A549 (cell line): ENCODE measurements around the gene AIP. TPM values are rescaled to one million over a fixed set of nuclear protein-coding genes. Genes with fewer than 3 reads are reported as not detected.
A peak's percentile ranks its signal among the peaks of the same experiment; 100 is the strongest.

Source experiments
- ATAC-seq, 2 experiments: fragments of 200-7000 bp in 1 of 2; fragments of >200 bp in 1 of 2; cut with Nextera tagmentation in 1 of 2; cut with Tn5 transposase in 1 of 2; 3 replicates each; pipeline versions ENCODE4 v1.8.0 to v1.9.1; 2018 to 2020; ENCODE audit warnings: mild to moderate bottlenecking in 1 of 2, moderate library complexity in 1 of 2
- CTCF ChIA-PET: fragments of 300-600 bp; sonication (Branson Sonifier 250); formaldehyde crosslinking; extraction: SDS; loops from one replicate; lab custom pipeline; 2021; ENCODE audit warnings: antibody characterized with exemption, inconsistent platforms; lab: Yijun Ruan, JAX
- POLR2A ChIA-PET: fragments of 350-600 bp; formaldehyde crosslinking; extraction: SDS; loops from one replicate; lab custom pipeline; 2021; ENCODE audit warnings: antibody characterized with exemption, inconsistent platforms; lab: Yijun Ruan, JAX
- DNase-seq, 2 experiments: peaks; one replicate each; pipeline versions ENCODE4 v3.0.0 to v3.0.0-alpha.2; 2011 to 2016; ENCODE audit warnings: low read depth in 1 of 2, low spot score in 1 of 2
- FAIRE-seq: peaks from 2 replicates; lab custom pipeline; 2011; peaks lifted over from hg19 to GRCh38; lab: Jason Lieb, UNC
- H3K27ac ChIP-seq, 2 experiments: fragments of >200 bp; sonication (Bioruptor Twin); formaldehyde crosslinking; 3 replicates each; pipeline ENCODE4 v1.5.1; 2016 to 2017
- H3K4me1 ChIP-seq: fragments of >200 bp; sonication (Bioruptor Twin); formaldehyde crosslinking; 3 replicates; pipeline ENCODE4 v1.6.1; 2016
- H3K4me2 ChIP-seq: fragments of >200 bp; sonication (Bioruptor Twin); formaldehyde crosslinking; 3 replicates; pipeline ENCODE4 v1.6.1; 2016
- H3K4me3 ChIP-seq: fragments of >200 bp; sonication (Bioruptor Twin); formaldehyde crosslinking; 3 replicates; pipeline ENCODE4 v1.5.1; 2016
- H3K9me3 ChIP-seq: fragments of >200 bp; sonication (Bioruptor Twin); formaldehyde crosslinking; 3 replicates; pipeline ENCODE4 v1.6.1; 2016
- CBX2 ChIP-seq: fragments of 200-600 bp; sonication (generic); IDR thresholded peaks from 2 replicates; pipeline ENCODE4 v1.6.1; 2016; ENCODE audit warnings: low read depth, mild to moderate bottlenecking, borderline replicate concordance
- CBX8 ChIP-seq: fragments of 200-600 bp; sonication (generic); IDR thresholded peaks from 2 replicates; pipeline ENCODE4 v1.6.1; 2016
- CHD2 ChIP-seq: fragments of 150-350 bp; IDR thresholded peaks from 2 replicates; pipeline ENCODE4 v1.6.1; 2014; ENCODE audit warnings: low read length; ENCODE audit not compliant: partially characterized antibody
- CHD4 ChIP-seq: fragments of 200-600 bp; sonication (generic); IDR thresholded peaks from 2 replicates; pipeline ENCODE4 v1.6.1; 2016; ENCODE audit warnings: antibody characterized with exemption, mild to moderate bottlenecking, borderline replicate concordance
- EHF ChIP-seq: fragments of 250-450 bp; sonication (Bioruptor Pico); IDR thresholded peaks from 2 replicates; pipeline ENCODE4 v1.5.0; 2020; ENCODE audit warnings: mild to moderate bottlenecking
- FOSB ChIP-seq: fragments of 250-450 bp; sonication (Bioruptor Pico); IDR thresholded peaks from 2 replicates; pipeline ENCODE4 v1.5.0; 2020; ENCODE audit warnings: mild to moderate bottlenecking, moderate library complexity
- GATA3 ChIP-seq: IDR thresholded peaks from 2 replicates; pipeline ENCODE4 v1.6.1; 2012; ENCODE audit warnings: borderline replicate concordance
- HOXA7 ChIP-seq: fragments of 250-450 bp; sonication (Bioruptor Pico); IDR thresholded peaks from 2 replicates; pipeline ENCODE4 v1.5.0; 2020; ENCODE audit warnings: mild to moderate bottlenecking, moderate library complexity
- KDM5A ChIP-seq: fragments of 200-600 bp; sonication (generic); IDR thresholded peaks from 2 replicates; pipeline ENCODE4 v1.6.1; 2016; ENCODE audit warnings: antibody characterized with exemption, mild to moderate bottlenecking
- MAFK ChIP-seq: fragments of 450-650 bp; IDR thresholded peaks from 2 replicates; pipeline ENCODE4 v1.6.1; 2014; ENCODE audit not compliant: partially characterized antibody
- MAZ ChIP-seq: fragments of 150-350 bp; IDR thresholded peaks from 2 replicates; pipeline ENCODE4 v1.6.1; 2014; ENCODE audit warnings: antibody characterized with exemption, low read depth, low read length, borderline replicate concordance
- NFE2L2 ChIP-seq: fragments of 150-350 bp; conservative IDR thresholded peaks from 2 replicates; pipeline ENCODE4 v1.6.1; 2014; ENCODE audit warnings: low read length
- NPAS2 ChIP-seq: fragments of 250-450 bp; sonication (Bioruptor Pico); IDR thresholded peaks from 2 replicates; pipeline ENCODE4 v1.8.0; 2022; ENCODE audit warnings: mild to moderate bottlenecking, moderate library complexity, borderline replicate concordance
- NR3C1 ChIP-seq: fragments of >200 bp; sonication (Bioruptor Twin); formaldehyde crosslinking; IDR thresholded peaks from 3 replicates; pipeline ENCODE4 v1.6.1; 2017
- RARB ChIP-seq: fragments of 250-450 bp; sonication (Bioruptor Pico); IDR thresholded peaks from 2 replicates; pipeline ENCODE4 v1.8.0; 2021; ENCODE audit warnings: mild to moderate bottlenecking, moderate library complexity
- RCOR1 ChIP-seq: fragments of 150-350 bp; IDR thresholded peaks from 2 replicates; pipeline ENCODE4 v1.6.1; 2014; ENCODE audit warnings: antibody characterized with exemption, low read length, low read depth
- RFX5 ChIP-seq: fragments of 450-650 bp; IDR thresholded peaks from 2 replicates; pipeline ENCODE4 v1.7.1; 2014; ENCODE audit warnings: antibody characterized with exemption, mild to moderate bottlenecking, moderate library complexity
- RNF2 ChIP-seq: fragments of 200-600 bp; sonication (generic); IDR thresholded peaks from 2 replicates; pipeline ENCODE4 v1.6.1; 2016; ENCODE audit warnings: low read depth, mild to moderate bottlenecking, antibody characterized with exemption, moderate library complexity, borderline replicate concordance
- TFCP2L1 ChIP-seq: fragments of 250-450 bp; sonication (Bioruptor Pico); IDR thresholded peaks from 2 replicates; pipeline ENCODE4 v1.5.0; 2021; ENCODE audit warnings: mild to moderate bottlenecking
- TP53 ChIP-seq: fragments of 250-450 bp; sonication (Bioruptor Pico); IDR thresholded peaks from 2 replicates; pipeline ENCODE4 v1.5.0; 2021; ENCODE audit warnings: mild to moderate bottlenecking, moderate library complexity
- ZC3H11A ChIP-seq: fragments of 450-650 bp; IDR thresholded peaks from 2 replicates; pipeline ENCODE4 v1.6.1; 2014; ENCODE audit warnings: antibody characterized with exemption, mild to moderate bottlenecking
- ZFP36 ChIP-seq: fragments of 450-650 bp; IDR thresholded peaks from 2 replicates; pipeline ENCODE4 v1.6.1; 2014; ENCODE audit warnings: borderline replicate concordance; ENCODE audit not compliant: partially characterized antibody
- ZNF302 ChIP-seq: fragments of 250-450 bp; sonication (Bioruptor Pico); IDR thresholded peaks from 2 replicates; pipeline ENCODE4 v1.9.0; 2021; ENCODE audit warnings: inconsistent platforms, mild to moderate bottlenecking, moderate library complexity
- ZSCAN20 ChIP-seq: fragments of 250-450 bp; sonication (Bioruptor Pico); IDR thresholded peaks from 2 replicates; pipeline ENCODE4 v1.8.0; 2022; ENCODE audit warnings: mild to moderate bottlenecking, moderate library complexity
- WGBS: methylation state at CpG from one replicate; pipeline ENCODE4 v1.1.6; 2017; ENCODE audit errors: missing lambda C conversion rate; 5-methylcytosine and 5-hydroxymethylcytosine counted together
- polyA minus RNA-seq: library from RNA; depleted of rRNA, polyadenylated mRNA; stranded (reverse); fragments of >200 nt; gene quantifications from 2 replicates; pipeline ENCODE4 v1.2.3, GENCODE V29; 2011; rRNA and poly(A)+ RNA removed
- polyA plus RNA-seq, 4 experiments: library from polyadenylated mRNA; depleted of rRNA in 3 of 4; stranded (reverse); fragments of >200 nt; fragmentation: RNase III in 1 of 4; extraction: RNeasy Plus Mini Kit Qiagen cat#74134 plus additional on column Dnase treatment in 1 of 4; gene quantifications; 2 replicates in 3 of 4; 3 replicates in 1 of 4; pipeline ENCODE4 v1.2.3, GENCODE V29; 2011 to 2017
- TF ChIP-seq, protein P1 (sequence below): fragments of 250-450 bp; sonication (Bioruptor Pico); IDR thresholded peaks from 2 replicates; pipeline ENCODE4 v1.5.0; 2021; ENCODE audit warnings: mild to moderate bottlenecking, moderate library complexity, borderline replicate concordance
- TF ChIP-seq, protein P2 (sequence below): fragments of 250-450 bp; sonication (Bioruptor Pico); IDR thresholded peaks from 2 replicates; pipeline ENCODE4 v1.5.0; 2020; ENCODE audit warnings: low read depth, mild to moderate bottlenecking, moderate library complexity
- TF ChIP-seq, protein P3 (sequence below): IDR thresholded peaks from 2 replicates; pipeline ENCODE4 v1.6.1; 2012
- TF ChIP-seq, protein P4 (sequence below): fragments of 200-600 bp; sonication (generic); IDR thresholded peaks from 2 replicates; pipeline ENCODE4 v1.6.1; 2016; ENCODE audit warnings: antibody characterized with exemption, mild to moderate bottlenecking, moderate library complexity
- TF ChIP-seq, protein P5 (sequence below): fragments of 450-650 bp; IDR thresholded peaks from 2 replicates; pipeline ENCODE4 v1.6.1; 2014; ENCODE audit warnings: antibody characterized with exemption
- TF ChIP-seq, protein P6 (sequence below): IDR thresholded peaks from 2 replicates; pipeline ENCODE4 v1.6.1; 2012

Gene AIP
- 50.8 and 56.3 TPM in 2 replicates for polyA plus RNA-seq (2011; rRNA removed)
- polyA plus RNA-seq (2012; cell fraction: cytosol; rRNA removed), result 125 and 129 TPM in 2 replicates
- polyA plus RNA-seq (2012; cell fraction: nucleus; rRNA removed), result 104 and 133 TPM in 2 replicates
- 57.1 to 74.1 TPM (median 68.8 TPM) in 3 replicates for polyA plus RNA-seq (2017; fragmentation: RNase III; extraction: RNeasy Plus Mini Kit Qiagen cat#74134 plus additional on column Dnase treatment)
- polyA minus RNA-seq, result 46.6 and 51.7 TPM in 2 replicates

DNA sequence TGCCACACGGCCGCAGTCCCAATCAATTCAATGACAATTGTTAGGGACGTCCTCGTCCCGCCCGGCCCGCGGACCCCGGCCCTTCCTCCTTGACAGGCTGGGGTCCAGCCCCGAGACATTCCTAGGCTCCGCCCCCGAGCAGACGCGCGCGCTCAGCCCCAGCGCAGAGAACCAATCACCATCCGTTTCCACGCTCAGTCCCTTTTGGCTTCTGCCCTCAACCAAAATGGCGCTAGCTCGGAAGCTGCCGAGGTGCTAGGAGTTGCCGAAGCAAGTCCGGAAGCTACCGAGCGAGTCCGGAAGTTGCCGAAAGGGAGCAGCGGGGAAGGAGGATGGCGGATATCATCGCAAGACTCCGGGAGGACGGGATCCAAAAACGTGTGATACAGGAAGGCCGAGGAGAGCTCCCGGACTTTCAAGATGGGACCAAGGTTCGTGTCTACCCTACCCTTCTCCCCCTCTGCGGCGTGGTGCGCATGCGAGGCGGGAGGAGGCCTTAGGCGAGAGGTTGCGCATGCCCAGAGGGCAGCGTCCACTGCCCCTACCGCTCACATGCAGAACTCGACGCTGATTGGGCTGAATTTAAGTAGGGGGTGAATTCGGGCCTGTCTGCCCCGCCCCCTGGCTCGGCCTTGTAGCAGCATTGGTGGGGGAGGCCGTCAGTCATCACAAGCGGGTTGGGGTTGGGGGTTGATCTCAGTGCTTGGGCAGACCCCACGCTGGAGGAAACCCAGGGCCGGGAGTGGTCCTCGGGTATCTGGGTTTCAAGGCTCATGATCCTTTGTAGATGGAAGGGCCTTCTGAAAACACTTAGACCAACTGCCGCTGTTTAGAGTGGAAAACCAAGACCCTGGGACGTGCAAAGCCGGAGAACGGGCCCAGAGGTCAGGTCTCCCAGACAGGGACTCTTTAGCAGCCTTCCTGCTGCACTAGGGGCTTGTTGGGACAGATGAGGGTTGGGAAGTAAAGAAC lies at the start of gene AIP:
Gene AIP, plus strand, starts transcription at position 200 of the 972 bp plus-strand sequence. Its CDS starts 133 bp downstream, at position 333.
- WGBS, result 15% methylated on average over 57 of the region's 60 CpGs
- ChIA-PET POLR2A (interaction anchor here (0.6 to 1.3 kb wide), 8 partner anchors 8 to 109 kb away, joined by 3 to 6 read pairs (median 4); partner anchors contain the start of genes CLCF1, PPP1CA and RPS6KB2), CTCF (interaction anchor here (0.7 to 1.8 kb wide), 3 partner anchors 10 to 138 kb away, joined by 3 to 4 read pairs (median 3); no protein-coding TSS in a partner anchor)
- Histone ChIP-seq H3K4me3 (peak within 1 kb of the TSS; percentile 55), H3K27ac (peak within 1 kb of the TSS; percentile 71 to 88), H3K9me3 (no peaks in the 10 kb centered on the region), H3K4me2 (peak within 1 kb of the TSS; percentile 97), H3K4me1 (peaks cover 11% of the 10 kb centered on the region; the same call in 2 of the 3 replicates)
- peak; percentile 98 to 99 for ATAC-seq
- FAIRE-seq, result no peak
- DNase-seq, result peak; percentile 98 to 99
- TF ChIP-seq NFE2L2 (no peak), MAFK (peak; percentile 23), KDM5A (peak; percentile 83), RCOR1 (no peak), NPAS2 (0 out of 2 replicates have a peak, but pooled peaks have one; percentile 18), ZC3H11A (no peak), CBX2 (no peak), TP53 (CRISPR knock-in tag) (peak; percentile 29; the same call in 1 of the 2 replicates), RFX5 (0 out of 2 replicates have a peak, but pooled peaks have one; percentile 30), ZNF302 (CRISPR knock-in tag) (no peak), CHD2 (no peak), EHF (CRISPR knock-in tag) (no peak), MAZ (no peak), ZFP36 (no peak), CBX8 (no peak), FOSB (CRISPR knock-in tag) (no peak), GATA3 (no peak), RNF2 (peak; percentile 98), ZSCAN20 (CRISPR knock-in tag) (peak; percentile 72; the same call in 1 of the 2 replicates), CHD4 (no peak), TFCP2L1 (CRISPR knock-in tag) (no peak), NR3C1 (no peak), RARB (CRISPR knock-in tag) (no peak), HOXA7 (CRISPR knock-in tag) (no peak)
- TF ChIP-seq, protein P1, sequence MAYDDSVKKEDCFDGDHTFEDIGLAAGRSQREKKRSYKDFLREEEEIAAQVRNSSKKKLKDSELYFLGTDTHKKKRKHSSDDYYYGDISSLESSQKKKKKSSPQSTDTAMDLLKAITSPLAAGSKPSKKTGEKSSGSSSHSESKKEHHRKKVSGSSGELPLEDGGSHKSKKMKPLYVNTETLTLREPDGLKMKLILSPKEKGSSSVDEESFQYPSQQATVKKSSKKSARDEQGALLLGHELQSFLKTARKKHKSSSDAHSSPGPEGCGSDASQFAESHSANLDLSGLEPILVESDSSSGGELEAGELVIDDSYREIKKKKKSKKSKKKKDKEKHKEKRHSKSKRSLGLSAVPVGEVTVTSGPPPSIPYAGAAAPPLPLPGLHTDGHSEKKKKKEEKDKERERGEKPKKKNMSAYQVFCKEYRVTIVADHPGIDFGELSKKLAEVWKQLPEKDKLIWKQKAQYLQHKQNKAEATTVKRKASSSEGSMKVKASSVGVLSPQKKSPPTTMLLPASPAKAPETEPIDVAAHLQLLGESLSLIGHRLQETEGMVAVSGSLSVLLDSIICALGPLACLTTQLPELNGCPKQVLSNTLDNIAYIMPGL (CRISPR knock-in tag), result no peak
- TF ChIP-seq, protein P2, sequence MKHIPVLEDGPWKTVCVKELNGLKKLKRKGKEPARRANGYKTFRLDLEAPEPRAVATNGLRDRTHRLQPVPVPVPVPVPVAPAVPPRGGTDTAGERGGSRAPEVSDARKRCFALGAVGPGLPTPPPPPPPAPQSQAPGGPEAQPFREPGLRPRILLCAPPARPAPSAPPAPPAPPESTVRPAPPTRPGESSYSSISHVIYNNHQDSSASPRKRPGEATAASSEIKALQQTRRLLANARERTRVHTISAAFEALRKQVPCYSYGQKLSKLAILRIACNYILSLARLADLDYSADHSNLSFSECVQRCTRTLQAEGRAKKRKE (CRISPR knock-in tag), result no peak
- TF ChIP-seq, protein P3, sequence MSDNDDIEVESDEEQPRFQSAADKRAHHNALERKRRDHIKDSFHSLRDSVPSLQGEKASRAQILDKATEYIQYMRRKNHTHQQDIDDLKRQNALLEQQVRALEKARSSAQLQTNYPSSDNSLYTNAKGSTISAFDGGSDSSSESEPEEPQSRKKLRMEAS, result peak; percentile 100
- TF ChIP-seq, protein P4, sequence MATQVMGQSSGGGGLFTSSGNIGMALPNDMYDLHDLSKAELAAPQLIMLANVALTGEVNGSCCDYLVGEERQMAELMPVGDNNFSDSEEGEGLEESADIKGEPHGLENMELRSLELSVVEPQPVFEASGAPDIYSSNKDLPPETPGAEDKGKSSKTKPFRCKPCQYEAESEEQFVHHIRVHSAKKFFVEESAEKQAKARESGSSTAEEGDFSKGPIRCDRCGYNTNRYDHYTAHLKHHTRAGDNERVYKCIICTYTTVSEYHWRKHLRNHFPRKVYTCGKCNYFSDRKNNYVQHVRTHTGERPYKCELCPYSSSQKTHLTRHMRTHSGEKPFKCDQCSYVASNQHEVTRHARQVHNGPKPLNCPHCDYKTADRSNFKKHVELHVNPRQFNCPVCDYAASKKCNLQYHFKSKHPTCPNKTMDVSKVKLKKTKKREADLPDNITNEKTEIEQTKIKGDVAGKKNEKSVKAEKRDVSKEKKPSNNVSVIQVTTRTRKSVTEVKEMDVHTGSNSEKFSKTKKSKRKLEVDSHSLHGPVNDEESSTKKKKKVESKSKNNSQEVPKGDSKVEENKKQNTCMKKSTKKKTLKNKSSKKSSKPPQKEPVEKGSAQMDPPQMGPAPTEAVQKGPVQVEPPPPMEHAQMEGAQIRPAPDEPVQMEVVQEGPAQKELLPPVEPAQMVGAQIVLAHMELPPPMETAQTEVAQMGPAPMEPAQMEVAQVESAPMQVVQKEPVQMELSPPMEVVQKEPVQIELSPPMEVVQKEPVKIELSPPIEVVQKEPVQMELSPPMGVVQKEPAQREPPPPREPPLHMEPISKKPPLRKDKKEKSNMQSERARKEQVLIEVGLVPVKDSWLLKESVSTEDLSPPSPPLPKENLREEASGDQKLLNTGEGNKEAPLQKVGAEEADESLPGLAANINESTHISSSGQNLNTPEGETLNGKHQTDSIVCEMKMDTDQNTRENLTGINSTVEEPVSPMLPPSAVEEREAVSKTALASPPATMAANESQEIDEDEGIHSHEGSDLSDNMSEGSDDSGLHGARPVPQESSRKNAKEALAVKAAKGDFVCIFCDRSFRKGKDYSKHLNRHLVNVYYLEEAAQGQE, result 0 out of 2 replicates have a peak, but pooled peaks have one; percentile 6
- TF ChIP-seq, protein P5, sequence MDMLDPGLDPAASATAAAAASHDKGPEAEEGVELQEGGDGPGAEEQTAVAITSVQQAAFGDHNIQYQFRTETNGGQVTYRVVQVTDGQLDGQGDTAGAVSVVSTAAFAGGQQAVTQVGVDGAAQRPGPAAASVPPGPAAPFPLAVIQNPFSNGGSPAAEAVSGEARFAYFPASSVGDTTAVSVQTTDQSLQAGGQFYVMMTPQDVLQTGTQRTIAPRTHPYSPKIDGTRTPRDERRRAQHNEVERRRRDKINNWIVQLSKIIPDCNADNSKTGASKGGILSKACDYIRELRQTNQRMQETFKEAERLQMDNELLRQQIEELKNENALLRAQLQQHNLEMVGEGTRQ, result no peak
- TF ChIP-seq, protein P6, sequence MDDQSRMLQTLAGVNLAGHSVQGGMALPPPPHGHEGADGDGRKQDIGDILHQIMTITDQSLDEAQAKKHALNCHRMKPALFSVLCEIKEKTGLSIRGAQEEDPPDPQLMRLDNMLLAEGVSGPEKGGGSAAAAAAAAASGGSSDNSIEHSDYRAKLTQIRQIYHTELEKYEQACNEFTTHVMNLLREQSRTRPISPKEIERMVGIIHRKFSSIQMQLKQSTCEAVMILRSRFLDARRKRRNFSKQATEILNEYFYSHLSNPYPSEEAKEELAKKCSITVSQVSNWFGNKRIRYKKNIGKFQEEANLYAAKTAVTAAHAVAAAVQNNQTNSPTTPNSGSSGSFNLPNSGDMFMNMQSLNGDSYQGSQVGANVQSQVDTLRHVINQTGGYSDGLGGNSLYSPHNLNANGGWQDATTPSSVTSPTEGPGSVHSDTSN, result no peak
